HG02870 (cell line): Measurements from ENCODE around the gene FAT4.

Source experiments
- ATAC-seq: cut with Tn5 transposase; IDR thresholded peaks from one replicate; pipeline ENCODE4 v1.9.1; 2021; ENCODE audit warnings: mild to moderate bottlenecking, moderate library complexity; ENCODE audit not compliant: unreplicated experiment

Gene FAT4, protein sequence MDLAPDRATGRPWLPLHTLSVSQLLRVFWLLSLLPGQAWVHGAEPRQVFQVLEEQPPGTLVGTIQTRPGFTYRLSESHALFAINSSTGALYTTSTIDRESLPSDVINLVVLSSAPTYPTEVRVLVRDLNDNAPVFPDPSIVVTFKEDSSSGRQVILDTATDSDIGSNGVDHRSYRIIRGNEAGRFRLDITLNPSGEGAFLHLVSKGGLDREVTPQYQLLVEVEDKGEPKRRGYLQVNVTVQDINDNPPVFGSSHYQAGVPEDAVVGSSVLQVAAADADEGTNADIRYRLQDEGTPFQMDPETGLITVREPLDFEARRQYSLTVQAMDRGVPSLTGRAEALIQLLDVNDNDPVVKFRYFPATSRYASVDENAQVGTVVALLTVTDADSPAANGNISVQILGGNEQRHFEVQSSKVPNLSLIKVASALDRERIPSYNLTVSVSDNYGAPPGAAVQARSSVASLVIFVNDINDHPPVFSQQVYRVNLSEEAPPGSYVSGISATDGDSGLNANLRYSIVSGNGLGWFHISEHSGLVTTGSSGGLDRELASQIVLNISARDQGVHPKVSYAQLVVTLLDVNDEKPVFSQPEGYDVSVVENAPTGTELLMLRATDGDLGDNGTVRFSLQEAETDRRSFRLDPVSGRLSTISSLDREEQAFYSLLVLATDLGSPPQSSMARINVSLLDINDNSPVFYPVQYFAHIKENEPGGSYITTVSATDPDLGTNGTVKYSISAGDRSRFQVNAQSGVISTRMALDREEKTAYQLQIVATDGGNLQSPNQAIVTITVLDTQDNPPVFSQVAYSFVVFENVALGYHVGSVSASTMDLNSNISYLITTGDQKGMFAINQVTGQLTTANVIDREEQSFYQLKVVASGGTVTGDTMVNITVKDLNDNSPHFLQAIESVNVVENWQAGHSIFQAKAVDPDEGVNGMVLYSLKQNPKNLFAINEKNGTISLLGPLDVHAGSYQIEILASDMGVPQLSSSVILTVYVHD (N-terminal part only)

DNA sequence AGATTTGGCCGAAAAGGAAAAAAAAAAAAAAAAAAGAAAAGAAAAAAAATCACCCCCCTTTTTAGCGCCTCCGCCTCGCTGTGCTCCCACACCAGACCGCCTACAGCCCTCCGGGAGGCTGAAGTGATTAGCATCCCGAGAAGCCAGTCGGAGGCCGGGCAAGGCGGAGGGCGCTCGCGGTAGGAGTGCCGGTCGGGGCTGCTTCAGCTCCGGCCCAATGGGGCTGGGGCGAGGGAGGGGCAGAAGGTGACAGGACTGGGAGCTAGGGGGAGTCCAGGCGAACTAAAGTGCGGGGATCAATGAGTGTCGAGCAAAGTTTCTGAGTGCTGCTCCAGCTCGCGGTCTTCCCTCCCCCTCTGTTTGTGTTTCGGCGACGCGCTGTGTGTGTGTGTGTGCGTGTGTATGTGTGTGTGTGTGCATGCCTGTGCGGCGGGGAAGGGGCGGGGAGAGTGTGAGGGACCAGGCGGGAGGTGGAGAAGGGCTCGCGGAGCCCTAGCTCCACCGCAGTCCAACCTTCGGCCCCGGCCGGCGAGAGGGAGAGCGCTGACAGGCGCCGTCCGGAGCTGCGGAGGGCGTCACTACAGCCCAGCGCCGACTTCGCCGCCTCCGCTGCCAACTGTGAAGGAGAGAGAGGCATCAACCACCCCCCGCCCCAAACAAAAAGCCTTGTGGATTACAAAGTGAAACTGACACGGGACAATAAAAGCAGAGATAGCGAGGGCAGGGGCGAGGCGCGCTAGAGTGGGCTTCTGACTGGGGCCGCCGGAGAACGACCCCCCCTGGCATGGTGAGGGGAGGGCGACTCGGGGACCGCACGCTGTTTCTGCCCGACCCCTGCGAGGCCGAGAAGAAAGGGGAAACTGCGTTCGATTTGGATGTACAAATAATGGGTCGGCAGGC lies at the start of gene FAT4:
TSS of gene FAT4 (plus strand) at position 280 of the 900 bp plus-strand sequence. CDS start 1,457 bp downstream, outside the sequence.
- ATAC-seq: peak; percentile 82

DNA sequence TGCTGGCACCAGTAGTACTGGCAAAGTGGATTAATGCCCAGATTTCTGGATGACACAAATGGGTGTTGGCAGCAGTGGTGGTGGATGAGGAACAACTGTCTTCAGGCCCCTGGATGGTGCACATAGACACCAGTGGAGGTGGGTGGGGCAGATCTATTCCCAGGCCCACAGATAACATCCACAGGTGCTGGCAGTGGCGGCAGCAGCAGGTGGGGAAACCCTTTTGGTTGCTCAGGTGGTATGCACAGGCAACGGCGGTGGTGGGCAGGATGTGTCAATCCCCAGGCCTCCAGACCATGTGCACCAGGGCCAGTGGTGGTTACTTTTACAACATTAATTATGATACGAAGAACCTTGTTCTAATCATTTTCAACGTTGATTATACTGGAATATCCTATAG lies 48.9 kb upstream of the FAT4 start:
- no peak for ATAC-seq

DNA sequence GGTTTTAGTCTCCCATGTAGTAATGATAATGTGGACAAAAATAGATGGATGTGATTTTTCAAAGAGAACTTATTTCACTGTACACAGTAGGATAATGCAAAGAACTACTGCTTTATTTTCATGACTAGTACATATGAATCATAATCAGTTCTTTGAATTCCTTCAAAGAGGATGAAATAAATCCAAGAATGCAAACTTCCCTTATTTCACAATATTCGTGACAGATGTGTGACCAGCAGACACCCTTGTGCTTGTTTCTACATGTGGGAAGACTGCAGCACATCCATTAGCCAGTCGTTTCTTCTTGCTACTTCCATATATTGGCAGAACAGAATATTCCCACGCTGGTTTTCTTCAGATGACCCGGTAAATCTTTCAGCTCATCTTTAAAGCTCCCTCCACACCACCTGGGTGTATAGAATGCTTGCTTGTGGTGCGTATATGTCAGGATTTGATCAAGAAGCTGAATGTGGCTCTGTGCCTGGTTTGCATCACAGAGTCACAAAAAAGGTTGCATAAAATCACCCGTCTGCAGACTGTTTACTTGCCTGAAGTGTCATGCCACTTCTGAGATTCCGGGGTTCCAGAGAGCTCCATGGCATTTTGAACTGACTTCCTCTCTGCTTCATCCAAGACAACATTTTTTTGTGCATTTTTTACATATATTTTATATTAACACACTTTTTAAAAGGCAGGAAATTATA lies 47.7 kb upstream of the FAT4 start:
- no peak for ATAC-seq

DNA sequence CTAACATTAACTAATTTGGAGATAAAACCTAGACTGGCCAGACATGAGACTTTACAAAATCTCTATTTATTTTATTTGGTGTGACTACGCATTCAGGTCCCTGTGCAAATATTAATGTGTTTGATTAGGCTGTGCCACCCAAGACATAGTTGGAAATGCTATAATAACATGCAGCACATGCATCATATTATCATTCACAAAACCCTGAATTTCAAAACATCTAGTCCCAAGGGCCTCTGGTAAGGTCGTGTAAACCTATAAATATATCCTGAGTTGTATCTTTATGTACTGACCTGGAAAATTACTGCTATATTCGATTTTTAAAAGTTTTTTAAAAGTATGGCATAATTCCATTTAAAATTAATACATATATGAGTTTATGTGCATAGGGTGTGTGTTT lies 47.1 kb upstream of the FAT4 start:
- ATAC-seq: no peak

DNA sequence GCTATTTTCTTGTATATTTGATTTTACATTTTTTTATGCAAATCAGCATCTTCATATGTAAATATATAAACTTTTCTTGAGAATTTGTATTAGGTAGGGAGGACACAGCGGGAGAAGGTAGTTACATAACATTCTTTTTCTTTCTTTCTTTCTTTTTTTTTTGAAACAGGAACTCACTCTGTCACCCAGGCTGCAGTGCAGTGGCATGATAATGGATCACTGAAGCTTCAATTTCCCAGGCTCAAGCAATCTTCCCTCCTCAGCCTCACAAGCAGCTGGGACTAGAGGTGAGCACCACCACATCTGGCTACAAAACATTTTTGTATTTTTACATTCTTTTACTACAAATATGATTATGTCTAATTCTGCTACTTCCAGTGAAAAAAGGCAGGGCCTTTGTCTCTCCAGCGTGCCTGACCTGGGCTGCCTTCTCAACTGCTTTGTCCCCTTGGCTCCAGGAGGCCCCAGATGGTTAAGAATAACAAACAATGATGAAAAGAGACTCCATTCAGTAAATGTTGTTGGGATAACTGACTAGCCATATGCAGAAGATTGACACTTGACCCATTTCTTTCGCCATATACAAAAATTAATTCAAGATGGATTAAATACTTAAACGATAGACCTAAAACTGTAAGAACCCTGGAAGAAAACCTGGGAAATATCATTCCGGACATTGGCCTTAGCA lies 46.5 kb upstream of the FAT4 start:
- ATAC-seq: no peak

DNA sequence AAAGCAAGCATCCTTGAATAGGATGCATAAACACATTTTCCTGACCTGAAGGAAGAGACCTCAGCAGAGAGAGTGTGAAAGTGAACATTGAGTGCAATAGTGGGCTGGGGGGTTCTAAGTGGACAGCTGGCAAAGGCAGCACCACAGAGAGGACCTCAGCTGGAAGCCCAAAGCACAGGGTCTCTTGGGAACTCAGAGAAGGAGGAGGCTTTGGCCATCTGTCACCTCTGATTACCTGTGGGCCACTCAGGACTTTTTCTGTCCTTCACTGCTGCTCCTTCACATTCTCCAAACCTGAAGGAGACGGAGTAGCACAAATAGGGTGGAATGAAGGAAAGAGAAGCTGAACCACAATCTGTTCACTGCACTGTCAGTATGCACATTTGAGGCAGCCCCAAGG lies 37.9 kb upstream of the FAT4 start:
- ATAC-seq: no peak

DNA sequence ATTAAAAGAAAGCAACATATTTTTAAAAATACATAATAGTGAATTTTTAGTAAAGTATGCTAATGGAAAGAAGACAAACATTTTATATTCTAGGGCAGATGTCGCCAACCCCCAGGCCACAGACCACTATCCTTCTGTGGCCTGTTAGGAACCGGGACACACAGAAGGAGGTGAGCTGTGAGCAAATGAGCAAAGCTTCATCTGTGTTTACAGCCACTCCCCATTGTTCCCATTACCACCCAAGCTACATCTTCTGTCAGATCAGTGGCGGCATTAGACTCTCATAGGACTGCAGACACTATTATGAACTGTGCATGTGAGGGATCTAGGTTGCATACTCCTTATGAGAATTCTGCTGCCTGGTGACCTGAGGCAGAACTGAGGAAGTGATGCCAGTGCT lies 37.0 kb upstream of the FAT4 start:
- no peak for ATAC-seq

DNA sequence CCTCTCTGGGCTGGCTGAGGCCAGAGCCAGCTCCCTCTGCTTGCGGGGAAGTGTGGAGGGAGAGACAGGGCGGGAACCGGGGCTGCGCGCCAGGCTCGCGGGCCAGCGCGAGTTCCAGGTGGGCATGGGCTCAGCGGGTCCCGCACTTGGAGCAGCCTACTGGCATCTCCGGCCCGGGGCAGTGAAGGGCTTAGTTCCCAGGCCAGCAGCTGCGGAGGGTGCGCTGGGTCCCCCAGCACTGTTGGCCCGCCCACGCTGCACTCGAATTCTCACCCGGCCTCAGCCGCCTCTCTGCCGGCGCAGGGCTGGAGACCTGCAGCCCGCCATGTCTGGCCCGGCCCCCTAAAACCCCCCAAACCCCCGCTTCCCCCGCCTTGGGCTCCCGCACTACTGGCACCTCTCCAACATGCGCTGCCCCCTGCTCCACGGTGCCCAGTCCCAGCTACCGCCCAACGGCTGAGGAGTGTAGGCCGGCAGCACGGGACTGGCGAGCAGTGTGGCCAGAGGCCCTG lies 33.8 kb upstream of the FAT4 start:
- no peak for ATAC-seq

DNA sequence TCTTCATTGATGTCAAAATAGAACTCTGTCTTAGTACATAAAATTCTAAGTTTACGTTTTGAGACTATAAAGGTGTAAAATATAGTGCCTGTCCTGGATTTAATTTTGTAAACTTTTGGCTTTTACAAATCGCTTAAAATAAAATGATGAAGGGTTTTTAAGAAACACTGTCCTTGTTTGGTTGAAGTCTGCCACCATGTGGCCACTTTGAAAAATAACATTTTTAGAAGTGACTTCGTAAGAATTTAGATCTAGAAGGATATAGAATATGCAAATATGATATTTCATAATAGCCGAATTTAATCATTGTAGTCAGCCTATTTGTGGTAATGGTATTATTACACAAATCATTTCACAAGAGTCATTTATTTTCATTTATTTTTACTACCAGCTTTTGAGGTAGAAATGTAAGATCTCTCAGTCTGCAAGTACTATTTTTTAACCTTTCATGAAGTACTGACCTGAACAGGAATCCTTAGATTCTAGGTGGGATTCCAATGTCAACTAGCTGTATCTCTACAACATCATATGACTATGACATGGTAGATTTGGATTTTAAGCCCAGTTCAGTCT lies 31.0 kb upstream of the FAT4 start:
- ATAC-seq: no peak

DNA sequence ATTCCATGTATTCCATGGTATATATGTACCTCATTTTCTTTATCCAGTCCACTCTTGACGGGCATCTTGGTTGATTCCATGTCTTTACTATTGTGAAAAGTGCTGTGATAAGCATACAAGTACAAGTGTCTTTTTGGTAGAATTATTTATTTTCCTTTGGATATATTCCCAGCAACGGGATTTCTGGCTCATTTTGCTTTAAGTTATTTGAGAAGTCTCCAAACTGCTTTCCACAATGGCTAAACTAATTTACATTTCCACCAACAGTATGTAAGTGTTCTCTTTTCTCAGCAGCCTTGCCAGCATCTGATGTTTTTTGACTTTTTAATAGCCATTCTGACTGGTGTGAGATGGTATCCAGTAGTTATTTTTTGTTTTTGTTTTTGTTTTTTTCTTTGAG lies 17.6 kb upstream of the FAT4 start:
- no peak for ATAC-seq

DNA sequence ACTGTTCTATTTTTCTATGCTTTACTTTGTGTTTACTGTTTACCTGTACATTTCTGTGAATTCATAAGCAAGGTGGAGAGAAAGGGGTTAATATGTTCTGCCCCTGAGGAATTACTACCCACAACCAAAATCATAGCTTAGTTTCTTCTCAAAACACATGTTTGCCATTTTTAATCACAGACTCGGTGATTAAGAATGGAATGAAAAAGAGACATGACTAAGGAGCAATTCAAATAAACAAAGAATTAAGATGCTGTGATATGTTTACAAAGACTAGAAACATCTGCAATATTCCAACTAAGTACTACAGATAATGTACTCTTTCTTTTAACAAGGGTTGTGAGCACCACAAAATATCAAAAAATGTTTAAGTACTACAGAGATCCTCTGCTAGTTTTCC lies 11.7 kb upstream of the FAT4 start:
- no peak for ATAC-seq

DNA sequence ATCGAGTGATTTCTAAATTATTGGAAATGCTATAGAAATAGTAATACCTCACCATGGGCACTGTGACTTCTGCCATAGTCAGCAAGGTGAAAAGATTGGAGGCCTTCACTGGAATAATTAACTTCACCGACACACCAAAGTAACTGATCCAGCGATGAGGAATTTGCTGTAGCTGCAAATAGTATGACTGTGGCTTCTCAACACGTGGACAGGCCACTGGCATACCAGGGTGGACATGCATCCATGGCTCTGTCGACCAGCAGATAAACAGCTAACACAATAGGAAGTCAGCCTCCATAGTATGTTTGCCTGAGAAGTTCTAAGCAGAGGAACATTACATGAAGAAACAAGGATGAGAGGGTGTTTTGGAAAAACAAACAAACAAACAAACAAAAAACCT lies 10.9 kb upstream of the FAT4 start:
- ATAC-seq: no peak

DNA sequence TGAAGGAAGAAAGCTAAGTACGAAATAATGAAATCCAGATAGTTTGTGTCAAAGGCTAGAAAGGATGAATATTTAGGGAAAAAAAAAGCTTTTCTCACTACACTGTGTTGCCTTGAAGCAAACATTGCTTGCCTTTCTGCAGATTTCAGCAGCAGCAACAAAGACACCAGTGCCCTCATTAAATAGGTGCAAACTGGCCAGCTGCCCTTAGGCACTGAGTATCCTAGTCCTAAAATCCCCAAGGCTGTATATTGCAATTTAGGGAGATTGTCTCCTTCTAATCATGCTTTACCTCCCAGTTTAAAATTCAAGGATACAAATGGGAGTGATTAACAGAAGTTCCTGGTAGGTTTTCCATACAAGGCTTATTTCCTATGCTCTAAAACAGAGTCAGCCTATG lies 8.6 kb upstream of the FAT4 start:
- ATAC-seq: no peak

DNA sequence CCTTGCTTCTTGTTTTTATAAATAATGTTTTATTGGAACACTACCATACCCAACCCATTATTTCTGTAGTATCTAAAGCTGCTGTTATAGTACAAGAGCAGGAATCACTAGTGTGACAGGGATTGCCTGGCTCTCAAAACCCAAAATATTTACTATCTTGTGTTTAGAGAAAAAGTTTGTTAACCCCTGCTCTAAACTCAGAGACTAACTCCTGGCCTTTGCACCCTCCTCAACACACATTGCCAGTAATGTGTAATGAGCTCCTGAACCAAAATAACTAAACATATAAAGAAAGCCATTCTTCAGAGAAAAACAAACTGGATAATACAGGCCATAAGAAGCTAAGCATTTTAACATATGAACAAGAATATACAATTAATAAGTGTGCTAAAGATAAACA lies 8.2 kb upstream of the FAT4 start:
- no peak for ATAC-seq

DNA sequence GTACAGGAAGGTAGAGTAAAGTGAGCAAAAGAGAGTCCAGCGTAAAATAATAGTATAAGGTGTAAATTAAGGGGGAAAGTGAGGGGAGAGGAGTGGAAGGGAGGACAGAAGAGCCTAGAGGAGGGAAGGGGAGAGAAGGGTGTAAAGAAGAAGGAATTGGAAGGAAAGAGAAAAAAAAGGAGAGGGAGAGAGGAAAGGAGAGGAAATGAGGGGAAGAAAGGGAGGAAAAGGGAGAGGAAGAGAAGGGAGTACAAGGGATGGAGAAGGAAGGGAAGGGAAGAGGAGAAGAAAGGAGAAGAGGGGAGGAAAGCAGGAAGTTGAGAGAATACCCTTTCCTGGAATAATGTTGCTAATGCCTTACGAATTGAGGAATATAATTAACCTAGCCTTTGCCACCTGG lies 3.3 kb upstream of the FAT4 start:
- ATAC-seq: no peak

DNA sequence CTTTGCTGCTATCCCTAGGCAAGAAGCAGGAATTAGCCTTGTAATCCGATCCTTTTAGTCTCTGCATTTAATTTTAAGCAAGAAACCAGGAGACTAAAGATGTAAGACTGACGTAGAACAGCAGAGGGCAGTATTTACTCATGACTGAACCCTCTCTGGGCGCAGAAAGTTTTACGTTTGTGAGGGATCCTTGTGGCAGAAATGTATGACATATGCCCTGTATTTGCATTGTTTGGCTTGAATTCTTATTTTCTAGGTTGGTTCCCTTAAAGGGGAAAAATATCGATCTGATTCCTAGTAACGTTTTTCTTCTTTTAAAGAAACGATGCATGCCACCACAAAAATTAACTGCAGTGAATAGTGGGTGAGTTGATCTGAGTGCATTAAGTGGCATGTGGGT lies 1.3 kb upstream of the FAT4 start:
- peak; percentile 53 for ATAC-seq

DNA sequence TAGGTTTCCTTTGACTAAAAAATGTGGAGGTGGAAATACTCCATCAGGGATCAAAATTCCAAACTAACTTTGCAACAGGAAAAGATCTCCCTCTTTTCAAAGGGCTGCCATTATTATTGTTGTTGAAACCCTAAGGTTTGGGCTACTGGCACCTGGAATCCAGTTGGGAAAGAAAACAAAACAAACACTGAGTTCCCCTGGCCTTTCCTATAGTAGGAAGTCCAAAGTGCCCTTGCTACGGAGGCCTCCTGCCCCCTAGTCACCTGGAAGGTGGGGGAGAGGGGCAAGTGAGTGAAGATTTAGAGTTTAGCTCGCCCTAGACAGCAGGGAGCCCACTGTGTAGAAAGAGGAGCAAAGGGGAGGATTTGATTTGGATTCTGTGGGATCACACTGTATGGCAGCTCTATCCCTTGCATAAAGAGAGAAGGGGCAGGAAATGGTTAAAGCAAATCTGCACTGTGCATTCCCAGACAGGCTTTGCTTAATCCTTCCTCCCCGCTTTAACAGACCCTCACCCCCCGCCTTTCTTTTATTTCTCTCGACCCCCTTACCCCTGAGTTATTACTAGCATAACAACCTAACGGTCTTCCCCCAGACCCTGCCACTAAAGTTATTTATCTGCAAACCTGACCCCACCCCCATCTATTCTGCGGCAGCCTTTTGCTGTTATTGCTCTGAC lies 627 bp upstream of the FAT4 start:
- ATAC-seq: no peak

DNA sequence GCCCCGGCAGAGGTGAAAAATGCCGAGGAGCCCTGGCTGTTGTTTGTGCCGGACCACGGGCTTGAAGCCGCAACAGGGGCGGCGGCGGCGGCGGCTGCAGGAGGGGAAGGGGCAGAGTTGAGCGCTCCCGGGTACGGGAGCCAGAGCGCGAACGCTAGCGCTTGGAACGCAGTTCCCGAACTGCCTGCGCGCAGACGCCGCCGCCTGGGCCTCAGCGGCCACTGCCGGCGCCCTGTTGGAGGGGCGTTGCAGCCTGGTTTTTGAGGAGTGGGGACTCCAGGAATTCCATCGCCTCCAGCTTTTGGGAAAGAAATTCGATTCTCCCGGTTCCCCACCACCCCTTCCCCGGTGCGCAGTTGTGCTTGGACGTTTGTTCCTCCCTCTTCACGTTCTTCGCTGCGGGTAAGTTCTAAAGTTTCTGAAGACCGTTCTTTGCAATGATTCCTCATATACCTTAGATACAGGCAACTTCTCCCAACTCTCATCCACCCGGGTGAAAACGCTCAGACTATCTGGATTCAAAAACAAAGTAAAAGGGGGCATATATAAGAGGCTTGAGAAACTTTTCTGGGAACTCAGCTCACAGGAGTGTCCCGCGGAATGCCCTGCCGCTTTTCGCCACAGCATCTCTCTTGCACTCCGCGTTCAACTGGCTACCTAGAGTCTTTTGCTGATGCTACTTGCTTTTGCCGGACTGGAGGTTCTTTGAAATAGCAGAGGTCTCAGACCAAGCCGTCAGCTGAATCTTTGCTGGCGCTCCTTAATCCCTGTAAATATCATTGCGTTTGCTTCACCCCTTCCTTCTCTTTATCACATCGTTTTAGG lies 1.0 kb downstream of the FAT4 start:
- no peak for ATAC-seq
